IMR-90 (cell line): ENCODE results near the gene ALDH8A1. TPM values are rescaled to one million over a fixed set of nuclear protein-coding genes. Genes with fewer than 3 reads are reported as not detected.
"Not testable (repeated sequence)": the region's sequence is repeated elsewhere in the genome, so short reads cannot be mapped to it uniquely, and the experiment has no call there.

Experiments
- ATAC-seq: fragments of 200-7000 bp; cut with Tn5 transposase; 2 replicates; pipeline ENCODE4 v1.9.1; 2020; ENCODE audit warnings: low read depth, mild to moderate bottlenecking, moderate library complexity
- BruUV-seq: library from RNA; stranded (reverse); fragments of 400-500 nt; replicated peaks from 2 replicates; lab custom pipeline; 2021; lab: Mats Ljungman, UMichigan
- CTCF ChIA-PET: fragments of 300-600 bp; formaldehyde crosslinking; extraction: SDS; loops from one replicate; lab custom pipeline; 2021; ENCODE audit warnings: antibody characterized with exemption; lab: Yijun Ruan, JAX
- POLR2A ChIA-PET: fragments of 300-600 bp; sonication (Branson Sonifier 250); formaldehyde crosslinking; loops from one replicate; lab custom pipeline; 2022; ENCODE audit warnings: antibody characterized with exemption; ENCODE audit not compliant: unreplicated experiment; lab: Charles Lee
- DNase-seq: peaks from one replicate; pipeline ENCODE4 v3.0.0; 2013
- H2AFZ ChIP-seq: replicated peaks from 2 replicates; pipeline ENCODE3; 2013; ENCODE audit warnings: low read length, mild to moderate bottlenecking; ENCODE audit not compliant: poor library complexity
- H2AK5ac ChIP-seq: 2 replicates; pipeline ENCODE4 v1.6.1; 2013; ENCODE audit warnings: low read depth, low read length, inconsistent platforms
- H2AK9ac ChIP-seq: replicated peaks from 2 replicates; pipeline ENCODE3; 2013; ENCODE audit warnings: mild to moderate bottlenecking, low read depth, low read length, moderate library complexity; ENCODE audit not compliant: poor library complexity
- H2BK120ac ChIP-seq: 2 replicates; pipeline ENCODE4 v1.6.1; 2013; ENCODE audit warnings: low read depth, low read length, inconsistent platforms
- H2BK15ac ChIP-seq: 3 replicates; pipeline ENCODE4 v1.6.1; 2013; ENCODE audit warnings: low read depth, low read length, inconsistent platforms
- H2BK20ac ChIP-seq: 2 replicates; pipeline ENCODE4 v1.6.1; 2013; ENCODE audit warnings: low read depth, mild to moderate bottlenecking, inconsistent platforms, low read length, moderate library complexity
- H2BK5ac ChIP-seq: 2 replicates; pipeline ENCODE4 v1.6.1; 2013; ENCODE audit warnings: mild to moderate bottlenecking, low read depth, low read length, inconsistent platforms; ENCODE audit not compliant: poor library complexity, severe bottlenecking
- H3K14ac ChIP-seq: replicated peaks from 2 replicates; pipeline ENCODE4 v1.6.1; 2013; ENCODE audit warnings: low read depth, low read length, inconsistent platforms
- H3K18ac ChIP-seq: 2 replicates; pipeline ENCODE4 v1.6.1; 2013; ENCODE audit warnings: low read depth, low read length, control low read depth
- H3K23ac ChIP-seq: 2 replicates; pipeline ENCODE4 v1.6.1; 2013; ENCODE audit warnings: low read depth, low read length, inconsistent platforms
- H3K27ac ChIP-seq: 2 replicates; pipeline ENCODE4 v1.5.1; 2013; ENCODE audit warnings: mild to moderate bottlenecking, control low read depth, low read length; ENCODE audit not compliant: insufficient read depth
- H3K27me3 ChIP-seq: 2 replicates; pipeline ENCODE4 v1.6.1; 2013; ENCODE audit warnings: low read length; ENCODE audit not compliant: control insufficient read depth, insufficient read depth
- H3K36me3 ChIP-seq: 2 replicates; pipeline ENCODE4 v1.6.1; 2013; ENCODE audit warnings: low read length, mixed read lengths; ENCODE audit not compliant: control insufficient read depth, insufficient read depth
- H3K4ac ChIP-seq: 2 replicates; pipeline ENCODE4 v1.6.1; 2013; ENCODE audit warnings: low read depth, low read length, inconsistent platforms
- H3K4me1 ChIP-seq: 2 replicates; pipeline ENCODE4 v1.6.1; 2013; ENCODE audit warnings: low read length, mixed read lengths; ENCODE audit not compliant: control insufficient read depth, insufficient read depth
- H3K4me2 ChIP-seq: 2 replicates; pipeline ENCODE4 v1.6.1; 2013; ENCODE audit warnings: low read depth, mild to moderate bottlenecking, control low read depth, low read length, moderate library complexity
- H3K4me3 ChIP-seq: 2 replicates; pipeline ENCODE4 v1.5.1; 2013; ENCODE audit warnings: low read depth, mild to moderate bottlenecking, control low read depth, low read length, moderate library complexity; ENCODE audit not compliant: insufficient read depth
- H3K56ac ChIP-seq: 2 replicates; pipeline ENCODE4 v1.6.1; 2013; ENCODE audit warnings: low read length, inconsistent platforms; ENCODE audit not compliant: insufficient read depth; ENCODE audit errors: extremely low read depth
- H3K79me1 ChIP-seq, 2 experiments: 2 replicates each; pipeline ENCODE4 v1.6.1; 2013; ENCODE audit warnings: low read length in 2 of 2, inconsistent platforms in 1 of 2, low read depth in 1 of 2
- H3K9ac ChIP-seq: 2 replicates; pipeline ENCODE4 v1.6.1; 2013; ENCODE audit warnings: low read depth, low read length, control low read depth
- H3K9me1 ChIP-seq: 2 replicates; pipeline ENCODE4 v1.6.1; 2013; ENCODE audit warnings: low read length, inconsistent platforms; ENCODE audit not compliant: insufficient read depth
- H3K9me3 ChIP-seq: 2 replicates; pipeline ENCODE4 v1.6.1; 2013; ENCODE audit warnings: low read length; ENCODE audit not compliant: control insufficient read depth, insufficient read depth
- H4K20me1 ChIP-seq: 2 replicates; pipeline ENCODE4 v1.6.1; 2013; ENCODE audit warnings: low read length, inconsistent platforms; ENCODE audit not compliant: insufficient read depth
- H4K5ac ChIP-seq: 2 replicates; pipeline ENCODE4 v1.6.1; 2013; ENCODE audit warnings: mild to moderate bottlenecking, low read depth, low read length, control low read depth
- H4K8ac ChIP-seq, 2 experiments: 2 replicates each; pipeline ENCODE4 v1.6.1; 2013; ENCODE audit warnings: low read depth in 2 of 2, low read length in 2 of 2, control low read depth in 1 of 2, inconsistent platforms in 1 of 2
- H4K91ac ChIP-seq: 2 replicates; pipeline ENCODE4 v1.6.1; 2013; ENCODE audit warnings: low read depth, low read length, inconsistent platforms; ENCODE audit not compliant: insufficient read depth
- CHD1 ChIP-seq: IDR thresholded peaks from 2 replicates; pipeline ENCODE4 v1.6.1; 2012; ENCODE audit warnings: low read depth, low read length, improper control_type of control experiment
- CTCF ChIP-seq: conservative IDR thresholded peaks from 2 replicates; pipeline ENCODE4 v1.5.1; 2012; ENCODE audit warnings: mild to moderate bottlenecking, low read depth, low read length, improper control_type of control experiment
- ELK1 ChIP-seq: fragments of 150-350 bp; IDR thresholded peaks from 2 replicates; pipeline ENCODE4 v1.6.1; 2016; ENCODE audit warnings: low read depth, mild to moderate bottlenecking, low read length, moderate library complexity, borderline replicate concordance
- NFE2L2 ChIP-seq: fragments of 150-350 bp; IDR thresholded peaks from 2 replicates; pipeline ENCODE4 v1.6.1; 2016; ENCODE audit warnings: low read depth, mild to moderate bottlenecking, low read length
- RFX5 ChIP-seq: IDR thresholded peaks from 2 replicates; pipeline ENCODE4 v1.8.0; 2012; ENCODE audit warnings: low read depth, mild to moderate bottlenecking, low read length, moderate library complexity
- WGBS, 2 experiments: methylation state at CpG; one replicate each; pipeline versions ENCODE4 v1.1.5 to v1.1.7; 2013; ENCODE audit warnings: missing lambda C conversion rate in 2 of 2; ENCODE audit not compliant: insufficient read length in 1 of 2; ENCODE audit errors: extremely low coverage in 2 of 2; 5-methylcytosine and 5-hydroxymethylcytosine counted together
- dilution Hi-C: fragments of 300-500 bp; cut with HindIII; formaldehyde crosslinking; loops from one replicate; pipeline ENCODE4 v1.14.3; 2018; ENCODE audit warnings: low sequenced_read_pairs; ENCODE audit not compliant: unreplicated experiment
- in situ Hi-C: fragments of 300-500 bp; cut with MboI; formaldehyde crosslinking; loops from 3 replicates; pipeline ENCODE4 v1.14.3; 2019; ENCODE audit warnings: low sequenced_read_pairs, inconsistent platforms, mixed read lengths
- intact Hi-C: fragments of 100-400 bp; cut with micrococcal nuclease; formaldehyde crosslinking; loops from 2 replicates; pipeline ENCODE4 v1.10.0; 2022
- polyA plus RNA-seq, 3 experiments: library from polyadenylated mRNA; depleted of rRNA; stranded (reverse); fragments of >200 nt; gene quantifications; 2 replicates each; pipeline ENCODE4 v1.2.3, GENCODE V29; 2012; ENCODE audit warnings: low replicate concordance in 1 of 3
- total RNA-seq: library from RNA; depleted of rRNA; stranded (reverse); fragments of >200 nt; gene quantifications from 2 replicates; pipeline ENCODE4 v1.2.3, GENCODE V29; 2012

ALDH8A1 gene
- total and polyA plus RNA-seq, 2 of the 4 experiments (the other 2 are of a cell fraction): under 0.01 to 0.15 TPM

GRCh38 chr6:134898575-134898974, 51.3 kb downstream of the ALDH8A1 start:
- dilution Hi-C loops: no loop called here
- Histone ChIP-seq H2BK20ac (no peak overlapping the region), H3K4ac (no peak overlapping the region), H3K56ac (no peak overlapping the region), H3K23ac (no peak overlapping the region), H3K79me1 (no peaks in the 10 kb centered on the region), H3K36me3 (no peaks in the 10 kb centered on the region), H3K9ac (no peak overlapping the region), H2AK9ac (no peak overlapping the region), H3K27me3 (no peaks in the 10 kb centered on the region; the same call in 1 of the 2 replicates), H3K4me1 (peaks cover 3% of the 10 kb centered on the region), H4K8ac (no peak overlapping the region), H4K91ac (no peak overlapping the region), H3K9me1 (no peaks in the 10 kb centered on the region), H4K20me1 (no peaks in the 10 kb centered on the region), H3K4me3 (no peak overlapping the region), H3K27ac (no peak overlapping the region), H2AFZ (no peak overlapping the region), H3K9me3 (no peaks in the 10 kb centered on the region), H3K18ac (no peak overlapping the region), H2AK5ac (no peak overlapping the region), H3K14ac (no peak overlapping the region), H4K5ac (no peak overlapping the region), H2BK15ac (no peak overlapping the region), H2BK5ac (no peak overlapping the region), H3K4me2 (no peak overlapping the region), H2BK120ac (no peak overlapping the region)
- DNase-seq (no peak), ATAC-seq (no peak)
- ChIA-PET CTCF (interaction anchor here (1.1 kb wide), 1 partner anchor 16 kb away, joined by 3 read pairs; no protein-coding TSS in a partner anchor), POLR2A (interaction anchor here (0.5 kb wide), 1 partner anchor 1231 kb away, joined by 5 read pairs; no protein-coding TSS in a partner anchor)
- in situ Hi-C loops: no loop called here
- no TSS peak for BruUV-seq
- TF ChIP-seq CHD1 (no peak), CTCF (no peak), RFX5 (no peak), NFE2L2 (no peak), ELK1 (no peak)
- no CpG with 5 or more reads among the region's 4 CpGs for WGBS, 2 experiments
- intact Hi-C loops: no loop called here

GRCh38 chr6:134898166-134898565, 51.7 kb downstream of the ALDH8A1 start:
- H3K18ac ChIP-seq, H3K79me1 ChIP-seq, H3K36me3 ChIP-seq, H3K9me3 ChIP-seq, POLR2A ChIA-PET, H2BK20ac ChIP-seq, H2BK15ac ChIP-seq, H3K14ac ChIP-seq, H3K27me3 ChIP-seq, ATAC-seq, H4K91ac ChIP-seq, H3K4ac ChIP-seq, H3K9me1 ChIP-seq, H4K5ac ChIP-seq, BruUV-seq, H3K9ac ChIP-seq, H2AFZ ChIP-seq, H2AK5ac ChIP-seq, H3K4me2 ChIP-seq, H2BK120ac ChIP-seq, in situ Hi-C loops, intact Hi-C loops, DNase-seq, H2AK9ac ChIP-seq, H3K4me3 ChIP-seq, H3K56ac ChIP-seq, H4K8ac ChIP-seq, H2BK5ac ChIP-seq, dilution Hi-C loops, H3K27ac ChIP-seq, H3K4me1 ChIP-seq, H3K23ac ChIP-seq, H4K20me1 ChIP-seq: not testable (repeated sequence)
- CTCF ChIA-PET: interaction anchor here (1.1 kb wide), 1 partner anchor 15 kb away, joined by 3 read pairs; no protein-coding TSS in a partner anchor
- 100% methylated on average over 2 of the region's 5 CpGs; no CpG with 5 or more reads in 1 of the 2 experiments for WGBS, 2 experiments
